AG09309 (cell line): ENCODE results near the gene B4GALT1.
"Not testable (repeated sequence)": the region's sequence is repeated elsewhere in the genome, so short reads cannot be mapped to it uniquely, and the experiment has no call there.

Experiments used
- DNase-seq: peaks from one replicate; pipeline ENCODE4 v3.0.0-alpha.2; 2010; ENCODE audit warnings: low read depth
- H3K4me3 ChIP-seq: 2 replicates; pipeline ENCODE4 v1.5.1; 2011; ENCODE audit warnings: mild to moderate bottlenecking, low read depth, low read length, moderate library complexity; ENCODE audit not compliant: control insufficient read depth
- CTCF ChIP-seq: IDR thresholded peaks from 2 replicates; pipeline ENCODE4 v1.5.1; 2011; ENCODE audit warnings: mild to moderate bottlenecking, low read depth, low read length, inconsistent platforms; ENCODE audit not compliant: insufficient read depth, control insufficient read depth; ENCODE audit errors: missing control alignments

The B4GALT1 gene

GRCh38 chr9:33166231-33167083, 679 bp downstream of the B4GALT1 start:
- DNase-seq, result no peak
- H3K4me3 ChIP-seq, result peak overlapping the region; percentile 95
- no peak for TF ChIP-seq CTCF

- peak overlapping the region; percentile 95 for H3K4me3 ChIP-seq
- no peak for TF ChIP-seq CTCF
- peak; percentile 96 for DNase-seq
These were observed 1.6 kb downstream of the B4GALT1 start for GRCh38 chr9:33165263-33166151.

GRCh38 chr9:33164921-33165262, 2.2 kb downstream of the B4GALT1 start:
- peak overlapping the region; percentile 95 for H3K4me3 ChIP-seq

GRCh38 chr9:33164138-33164809, 2.9 kb downstream of the B4GALT1 start:
- no peak for DNase-seq
- TF ChIP-seq CTCF, result no peak
- H3K4me3 ChIP-seq, result peak overlapping the region; percentile 95

More at GRCh38 chr9:33164921-33165262, 2.2 kb downstream of the B4GALT1 start:
- not testable (repeated sequence) for DNase-seq

GRCh38 chr9:33163433-33164137, 3.6 kb downstream of the B4GALT1 start:
- H3K4me3 ChIP-seq, result peak overlapping the region; percentile 95
- TF ChIP-seq CTCF, result no peak
- DNase-seq, result no peak

- peak; percentile 91 for DNase-seq
- TF ChIP-seq CTCF, result no peak
- peak overlapping the region; percentile 27 for H3K4me3 ChIP-seq
These were observed 4.3 kb downstream of the B4GALT1 start for GRCh38 chr9:33162721-33163311.
